Ramos (cell line): ENCODE results near the gene KAT2B.

Experiments
- in situ Hi-C: fragments of 300-500 bp; cut with MboI; formaldehyde crosslinking; loops from one replicate; pipeline ENCODE4 v1.14.3; 2022; ENCODE audit warnings: low sequenced_read_pairs; ENCODE audit not compliant: unreplicated experiment

The KAT2B gene

GRCh38 chr3:20083253-20083652 lies 43.0 kb downstream of the KAT2B start:
- in situ Hi-C loops, result no loop called here

- in situ Hi-C loops, result no loop called here
Measured at GRCh38 chr3:20083953-20084352, 43.7 kb downstream of the KAT2B start.

GRCh38 chr3:20091331-20092047 lies 51.2 kb downstream of the KAT2B start:
- in situ Hi-C loops, result no loop called here

GRCh38 chr3:20095470-20095869 lies 55.2 kb downstream of the KAT2B start:
- in situ Hi-C loops, result no loop called here

GRCh38 chr3:20096135-20096685 lies 56.0 kb downstream of the KAT2B start:
- in situ Hi-C loops, result no loop called here

GRCh38 chr3:20097015-20097414 lies 56.8 kb downstream of the KAT2B start:
- in situ Hi-C loops, result no loop called here

- in situ Hi-C loops, result no loop called here
Measured at GRCh38 chr3:20099060-20099459, 58.8 kb downstream of the KAT2B start.

GRCh38 chr3:20100151-20100550 lies 59.9 kb downstream of the KAT2B start:
- in situ Hi-C loops, result no loop called here

GRCh38 chr3:20101041-20101440 lies 60.8 kb downstream of the KAT2B start:
- in situ Hi-C loops, result no loop called here

GRCh38 chr3:20103731-20104130 lies 63.5 kb downstream of the KAT2B start:
- in situ Hi-C loops, result no loop called here

GRCh38 chr3:20104167-20104661 lies 64.0 kb downstream of the KAT2B start:
- in situ Hi-C loops, result no loop called here

- in situ Hi-C loops, result no loop called here
Measured at GRCh38 chr3:20105513-20106280, 65.5 kb downstream of the KAT2B start.

- in situ Hi-C loops, result no loop called here
Measured at GRCh38 chr3:20107722-20108121, 67.5 kb downstream of the KAT2B start.

- in situ Hi-C loops, result no loop called here
Measured at GRCh38 chr3:20108869-20109268, 68.6 kb downstream of the KAT2B start.

GRCh38 chr3:20110826-20111225 lies 70.6 kb downstream of the KAT2B start:
- in situ Hi-C loops, result no loop called here

- in situ Hi-C loops, result no loop called here
Measured at GRCh38 chr3:20111836-20112235, 71.6 kb downstream of the KAT2B start.

GRCh38 chr3:20121088-20121487 lies 80.8 kb downstream of the KAT2B start:
- in situ Hi-C loops, result no loop called here

- in situ Hi-C loops, result no loop called here
Measured at GRCh38 chr3:20123131-20123652, 82.9 kb downstream of the KAT2B start.

- in situ Hi-C loops, result no loop called here
Measured at GRCh38 chr3:20125289-20125688, 85.0 kb downstream of the KAT2B start.

- in situ Hi-C loops, result no loop called here
Measured at GRCh38 chr3:20125897-20126296, 85.7 kb downstream of the KAT2B start.

GRCh38 chr3:20128358-20128757 lies 88.1 kb downstream of the KAT2B start:
- in situ Hi-C loops, result no loop called here
